SK-N-SH (cell line): Measurements from ENCODE around the gene SLC34A3. TPM values are rescaled to one million over a fixed set of nuclear protein-coding genes. Genes with fewer than 3 reads are reported as not detected.

Experiments used
- CTCF ChIA-PET: fragments of 300-600, 350-600 bp; formaldehyde crosslinking; extraction: SDS; loops from one replicate; lab custom pipeline; 2021; lab: Yijun Ruan, JAX
- POLR2A ChIA-PET: fragments of 350-600 bp; sonication (Branson Sonifier 250); formaldehyde crosslinking; extraction: SDS; loops from one replicate; lab custom pipeline; 2020; ENCODE audit warnings: antibody characterized with exemption, inconsistent platforms; lab: Yijun Ruan, JAX
- DNase-seq: peaks from one replicate; pipeline ENCODE4 v3.0.0; 2012
- H2AFZ ChIP-seq: fragments of 200-600 bp; sonication (generic); 2 replicates; pipeline ENCODE4 v1.8.1; 2016; ENCODE audit warnings: antibody characterized with exemption, mild to moderate bottlenecking, low read depth
- H3F3A ChIP-seq: fragments of 200-600 bp; sonication (generic); replicated peaks from 2 replicates; pipeline ENCODE3; 2016; ENCODE audit warnings: antibody characterized with exemption, mild to moderate bottlenecking; ENCODE audit not compliant: insufficient read depth
- H3K27ac ChIP-seq, 2 experiments: fragments of 200-500 bp in 1 of 2; fragments of 200-600 bp in 1 of 2; sonication (Bioruptor generic) in 1 of 2; sonication (generic), shearing (Covaris generic) in 1 of 2; 2 replicates each; pipeline versions ENCODE4 v1.5.1 to v1.6.1; 2014 to 2016; ENCODE audit warnings: low read depth in 2 of 2, inconsistent platforms in 1 of 2, low read length in 1 of 2, mild to moderate bottlenecking in 1 of 2, mixed read lengths in 1 of 2
- H3K27me3 ChIP-seq: fragments of 200-600 bp; sonication (generic), shearing (Covaris generic); 2 replicates; pipeline ENCODE4 v1.6.1; 2016; ENCODE audit warnings: mixed run types; ENCODE audit not compliant: insufficient read depth
- H3K36me3 ChIP-seq, 2 experiments: fragments of 200-500 bp in 1 of 2; fragments of 200-600 bp in 1 of 2; sonication (Bioruptor generic) in 1 of 2; sonication (generic) in 1 of 2; replicated peaks in 1 of 2; 2 replicates each; pipeline versions ENCODE3 to v1.5.1; 2014 to 2016; ENCODE audit warnings: low read length in 1 of 2, mild to moderate bottlenecking in 1 of 2; ENCODE audit not compliant: insufficient read depth in 2 of 2, control insufficient read depth in 1 of 2
- H3K4me1 ChIP-seq, 2 experiments: fragments of 200-500 bp in 1 of 2; fragments of 200-600 bp in 1 of 2; sonication (Bioruptor generic) in 1 of 2; sonication (generic), shearing (Covaris generic) in 1 of 2; 2 replicates each; pipeline versions ENCODE4 v1.5.1 to v1.6.1; 2014 to 2016; ENCODE audit warnings: low read depth in 1 of 2, low read length in 1 of 2, mixed run types in 1 of 2; ENCODE audit not compliant: insufficient read depth in 2 of 2, control insufficient read depth in 1 of 2
- H3K4me2 ChIP-seq: fragments of 200-600 bp; sonication (generic), shearing (Covaris generic); 2 replicates; pipeline ENCODE4 v1.6.1; 2017; ENCODE audit warnings: mixed run types
- H3K4me3 ChIP-seq, 2 experiments: fragments of 200-500 bp in 1 of 2; fragments of 200-600 bp in 1 of 2; sonication (Bioruptor generic) in 1 of 2; sonication (generic), shearing (Covaris generic) in 1 of 2; 2 replicates each; pipeline versions ENCODE4 v1.5.1 to v1.8.1; 2014 to 2016; ENCODE audit warnings: low read depth in 2 of 2, inconsistent platforms in 1 of 2, low read length in 1 of 2, mild to moderate bottlenecking in 1 of 2, mixed read lengths in 1 of 2, moderate library complexity in 1 of 2
- H3K79me2 ChIP-seq: fragments of 200-600 bp; sonication (generic); 2 replicates; pipeline ENCODE4 v1.8.1; 2017; ENCODE audit warnings: mild to moderate bottlenecking; ENCODE audit not compliant: insufficient read depth
- H3K9ac ChIP-seq: fragments of 200-600 bp; sonication (generic); 2 replicates; pipeline ENCODE4 v1.6.1; 2017; ENCODE audit warnings: mixed run types
- H3K9me2 ChIP-seq: fragments of 200-600 bp; sonication (generic); 2 replicates; pipeline ENCODE4 v1.6.1; 2017; ENCODE audit warnings: mixed run types
- H3K9me3 ChIP-seq: fragments of 200-600 bp; sonication (generic); 2 replicates; pipeline ENCODE4 v1.6.1; 2017; ENCODE audit warnings: mixed run types, mild to moderate bottlenecking, moderate library complexity
- H4K20me1 ChIP-seq: fragments of 200-600 bp; sonication (generic); 2 replicates; pipeline ENCODE4 v1.6.1; 2017; ENCODE audit warnings: mild to moderate bottlenecking, mixed run types; ENCODE audit not compliant: insufficient read depth
- CTCF ChIP-seq: fragments of 200-600 bp; sonication (generic); IDR thresholded peaks from 2 replicates; pipeline ENCODE4 v1.6.1; 2017; ENCODE audit warnings: antibody characterized with exemption, mild to moderate bottlenecking, moderate library complexity
- EZH2phosphoT487 ChIP-seq: fragments of 200-600 bp; sonication (generic); IDR thresholded peaks from 2 replicates; pipeline ENCODE4 v1.6.1; 2017; ENCODE audit warnings: low read depth, mixed run types, mild to moderate bottlenecking, antibody characterized with exemption, moderate library complexity, borderline replicate concordance
- GABPA ChIP-seq: IDR thresholded peaks from 2 replicates; pipeline ENCODE4 v1.4.0; 2012; ENCODE audit warnings: low read depth, mild to moderate bottlenecking
- GATA2 ChIP-seq: sonication (generic); formaldehyde crosslinking; IDR thresholded peaks from 2 replicates; pipeline ENCODE4 v1.5.0; 2020; ENCODE audit warnings: mild to moderate bottlenecking, missing genetic modification reagents
- IRF3 ChIP-seq: fragments of 150-350 bp; IDR thresholded peaks from 2 replicates; pipeline ENCODE4 v1.6.1; 2016; ENCODE audit warnings: mild to moderate bottlenecking, low read depth, low read length
- RAD21 ChIP-seq: IDR thresholded peaks from 2 replicates; pipeline ENCODE4 v1.6.1; 2012; ENCODE audit warnings: mild to moderate bottlenecking, low read length
- REST ChIP-seq: IDR thresholded peaks from 2 replicates; pipeline ENCODE4 v1.6.1; 2012; ENCODE audit warnings: mild to moderate bottlenecking, low read depth, low read length, moderate library complexity
- SMC3 ChIP-seq: IDR thresholded peaks from 2 replicates; pipeline ENCODE4 v1.6.1; 2012; ENCODE audit warnings: low read depth, low read length, improper control_type of control experiment
- USF1 ChIP-seq: IDR thresholded peaks from 2 replicates; pipeline ENCODE4 v1.4.0; 2012; ENCODE audit warnings: low read depth, borderline replicate concordance
- YY1 ChIP-seq: IDR thresholded peaks from 2 replicates; pipeline ENCODE4 v1.4.0; 2012; ENCODE audit warnings: low read depth, mild to moderate bottlenecking
- WGBS: methylation state at CpG from one replicate; pipeline ENCODE4 v1.1.6; 2017; ENCODE audit warnings: low lambda C conversion rate; 5-methylcytosine and 5-hydroxymethylcytosine counted together
- polyA plus RNA-seq, 3 experiments: library from polyadenylated mRNA; depleted of rRNA; stranded (reverse); fragments of >200 nt; gene quantifications; 2 replicates each; pipeline ENCODE4 v1.2.3, GENCODE V29; 2012

The SLC34A3 gene
- polyA plus RNA-seq, 1 of the 3 experiments (the other 2 are of a cell fraction), result not detected

- no peak for TF ChIP-seq IRF3
- TF ChIP-seq REST, result no peak
- no peak for TF ChIP-seq SMC3
- TF ChIP-seq GATA2 (CRISPR knock-in tag), result no peak
- TF ChIP-seq USF1, result no peak
- TF ChIP-seq EZH2phosphoT487, result no peak
- no peak for TF ChIP-seq GABPA
Observed at GRCh38 chr9:137279741-137280473, 49.2 kb downstream of the SLC34A3 start (continued).

- Histone ChIP-seq H3K4me3 (peak overlapping the region in 1 of 2 experiments; percentile 37; a peak in 3 of 4 replicates), H3K9ac (no peak overlapping the region), H3K9me3 (no peaks in the 10 kb centered on the region)
Observed at GRCh38 chr9:137280474-137281344, 50.0 kb downstream of the SLC34A3 start.

More at GRCh38 chr9:137280474-137281344, 50.0 kb downstream of the SLC34A3 start:
- Histone ChIP-seq H3K36me3 (no peaks in the 10 kb centered on the region), H3K27ac (no peak overlapping the region), H3K9me2 (no peaks in the 10 kb centered on the region), H3K4me2 (peak overlapping the region; percentile 66), H3K27me3 (no peaks in the 10 kb centered on the region), H4K20me1 (no peaks in the 10 kb centered on the region), H2AFZ (peak overlapping the region; percentile 51; the same call in 1 of the 2 replicates), H3K79me2 (no peaks in the 10 kb centered on the region), H3K4me1 (peaks cover 0 to 8% of the 10 kb centered on the region in 2 experiments; a peak in 2 of 4 replicates), H3F3A (peaks cover 7% of the 10 kb centered on the region)
- POLR2A ChIA-PET, result no interaction called here
- 30% methylated on average over 50 of the region's 85 CpGs for WGBS
- CTCF ChIA-PET, result interaction anchor here (0.8 to 1.9 kb wide), 5 partner anchors 13 to 142 kb away, joined by 3 to 8 read pairs (median 3); partner anchors contain the start of genes EXD3, NOXA1 and NRARP
- TF ChIP-seq RAD21, result peak; percentile 21
- peak; percentile 46 for TF ChIP-seq CTCF
- peak; percentile 34; the same call in 1 of the 2 replicates for TF ChIP-seq SMC3
- no peak for TF ChIP-seq YY1
- DNase-seq, result peak; percentile 92
